Gastrocnemius medialis (tissue), 4 donors: ENCODE results near the gene LDLRAD4. TPM values are rescaled to one million over a fixed set of nuclear protein-coding genes. Genes with fewer than 3 reads are reported as not detected.

Source experiments
- ATAC-seq, 2 donors: fragments of 150-250 bp; one replicate each; pipeline ENCODE4 v1.9.1; 2016
- DNase-seq, 2 donors: peaks; one replicate each; pipeline ENCODE4 v3.0.0-alpha.2; 2019
- H3K27ac ChIP-seq, 4 donors: fragments of 200-600 bp; sonication (generic); 1 replicate in 1 of 4; 2 replicates in 3 of 4; pipeline ENCODE4 v1.5.1; 2016 to 2018; ENCODE audit warnings: mild to moderate bottlenecking in 2 of 4, moderate library complexity in 1 of 4
- H3K27me3 ChIP-seq, 3 donors: fragments of 200-600 bp; sonication (generic) in 2 of 3; 1 replicate in 1 of 3; 2 replicates in 2 of 3; pipeline versions ENCODE4 v1.5.1 to v1.6.0; 2016 to 2019; ENCODE audit warnings: mild to moderate bottlenecking in 1 of 3, moderate library complexity in 1 of 3
- H3K36me3 ChIP-seq, 2 donors: fragments of 200-600 bp; sonication (generic) in 1 of 2; one replicate each; pipeline ENCODE4 v1.5.1; 2017 to 2018
- H3K4me1 ChIP-seq, 2 donors: fragments of 200-600 bp; sonication (generic) in 1 of 2; one replicate each; pipeline ENCODE4 v1.5.1; 2016 to 2017; ENCODE audit warnings: mild to moderate bottlenecking in 2 of 2
- H3K4me3 ChIP-seq, 4 donors: fragments of 200-600 bp; sonication (generic) in 3 of 4; 1 replicate in 1 of 4; 2 replicates in 3 of 4; pipeline ENCODE4 v1.5.1; 2016 to 2019; ENCODE audit warnings: mild to moderate bottlenecking in 2 of 4
- H3K9me3 ChIP-seq, 3 donors: fragments of 200-600 bp; sonication (generic) in 2 of 3; 1 replicate in 1 of 3; 2 replicates in 2 of 3; pipeline ENCODE4 v1.5.1; 2016 to 2019
- POLR2A ChIP-seq, 2 donors: fragments of 450-650 bp; IDR thresholded peaks; one replicate each; pipeline ENCODE4 v1.6.1; 2017; ENCODE audit warnings: antibody characterized with exemption in 2 of 2, mild to moderate bottlenecking in 2 of 2, moderate library complexity in 2 of 2
- in situ Hi-C, 4 donors: fragments of 200-750 bp; cut with MboI; loops; one replicate each; pipeline versions ENCODE4 v1.15.0 to v1.8.0; 2017; ENCODE audit warnings: low sequenced_read_pairs in 4 of 4
- intact Hi-C: fragments of 100-400 bp; cut with DNase I; formaldehyde crosslinking; loops from one replicate; pipeline ENCODE4 v1.15.1; 2023; ENCODE audit warnings: low total_unique reads
- total RNA-seq, 4 donors: library from RNA; depleted of rRNA; stranded (reverse); fragments of >200 nt; gene quantifications; one replicate each; pipeline versions ENCODE4 v1.1.0 to v1.2.3, GENCODE V29; 2016
- TF ChIP-seq, protein P1 (sequence below), 5 experiments: fragments of 450-650 bp in 3 of 5; fragments of 200-600 bp in 2 of 5; sonication (generic) in 2 of 5; IDR thresholded peaks in 4 of 5; conservative IDR thresholded peaks in 1 of 5; 1 replicate in 4 of 5; 2 replicates in 1 of 5; pipeline ENCODE4 v1.5.1; 2016 to 2019; ENCODE audit warnings: antibody characterized with exemption in 5 of 5, mild to moderate bottlenecking in 3 of 5, moderate library complexity in 3 of 5

The LDLRAD4 gene
- total RNA-seq, 4 donors from 2014 or later = 3.9 to 11.1 (median 6.5) TPM

DNA sequence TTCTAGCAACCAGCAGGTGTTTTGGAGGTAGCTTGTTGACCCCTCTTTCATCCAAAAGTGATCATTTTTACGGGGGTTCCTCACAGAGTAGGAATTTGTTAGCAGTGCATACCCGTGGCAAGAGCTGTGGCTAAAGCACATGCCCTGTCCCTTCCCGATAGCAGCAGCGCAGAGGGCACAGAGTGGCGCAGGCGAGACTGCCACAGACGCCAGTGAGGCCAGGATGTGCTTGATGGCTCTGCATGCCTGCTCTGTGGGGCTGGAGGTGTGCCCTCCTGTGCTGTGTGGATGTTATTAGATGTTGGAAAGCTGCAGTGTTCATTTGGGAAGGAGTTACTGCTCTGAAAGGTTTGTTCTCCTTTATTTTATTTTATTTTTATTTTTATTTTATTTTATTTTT lies 354.2 kb downstream of the LDLRAD4 start:
- Histone ChIP-seq H3K27me3 (no peaks in the 10 kb centered on the region), H3K4me1 (no peaks in the 10 kb centered on the region), H3K36me3 (no peaks in the 10 kb centered on the region), H3K9me3 (no peaks in the 10 kb centered on the region), H3K27ac (no peak overlapping the region), H3K4me3 (no peak overlapping the region)
- ATAC-seq = no peak
- intact Hi-C loops = no loop called here
- in situ Hi-C loops = loop anchor here in 1 of 4 donors (25.0 kb wide), 1 partner anchor 140 kb away; no protein-coding TSS in a partner anchor
- no peak for DNase-seq
- no peak for TF ChIP-seq POLR2A (IDR thresholded peaks at IDR 0.05)
- TF ChIP-seq, protein P1, sequence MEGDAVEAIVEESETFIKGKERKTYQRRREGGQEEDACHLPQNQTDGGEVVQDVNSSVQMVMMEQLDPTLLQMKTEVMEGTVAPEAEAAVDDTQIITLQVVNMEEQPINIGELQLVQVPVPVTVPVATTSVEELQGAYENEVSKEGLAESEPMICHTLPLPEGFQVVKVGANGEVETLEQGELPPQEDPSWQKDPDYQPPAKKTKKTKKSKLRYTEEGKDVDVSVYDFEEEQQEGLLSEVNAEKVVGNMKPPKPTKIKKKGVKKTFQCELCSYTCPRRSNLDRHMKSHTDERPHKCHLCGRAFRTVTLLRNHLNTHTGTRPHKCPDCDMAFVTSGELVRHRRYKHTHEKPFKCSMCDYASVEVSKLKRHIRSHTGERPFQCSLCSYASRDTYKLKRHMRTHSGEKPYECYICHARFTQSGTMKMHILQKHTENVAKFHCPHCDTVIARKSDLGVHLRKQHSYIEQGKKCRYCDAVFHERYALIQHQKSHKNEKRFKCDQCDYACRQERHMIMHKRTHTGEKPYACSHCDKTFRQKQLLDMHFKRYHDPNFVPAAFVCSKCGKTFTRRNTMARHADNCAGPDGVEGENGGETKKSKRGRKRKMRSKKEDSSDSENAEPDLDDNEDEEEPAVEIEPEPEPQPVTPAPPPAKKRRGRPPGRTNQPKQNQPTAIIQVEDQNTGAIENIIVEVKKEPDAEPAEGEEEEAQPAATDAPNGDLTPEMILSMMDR (IDR thresholded peaks at IDR 0.05 in 4 of 5, conservative IDR thresholded peaks at IDR 0.05 in 1 of 5) = no peak

DNA sequence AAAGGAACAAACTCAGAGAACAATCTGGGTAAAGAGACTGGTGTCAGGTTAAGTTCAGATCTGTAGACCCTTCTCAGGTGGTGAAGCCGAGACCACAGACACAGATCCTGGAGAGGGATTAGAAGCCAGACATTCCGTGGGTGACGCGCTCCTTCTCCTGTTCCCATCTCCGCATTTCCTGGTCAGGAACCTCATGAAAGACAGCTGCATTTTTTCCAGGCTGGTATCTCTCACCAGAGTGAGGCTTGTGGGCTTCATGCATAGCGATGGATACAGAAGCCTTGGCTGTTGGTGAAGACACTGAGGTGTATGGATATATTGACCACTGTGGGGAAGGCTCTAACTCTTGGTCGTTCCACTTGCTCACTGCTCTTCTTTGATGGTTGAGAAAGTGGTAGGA lies 355.2 kb downstream of the LDLRAD4 start:
- Histone ChIP-seq H3K4me3 (no peak overlapping the region), H3K36me3 (no peaks in the 10 kb centered on the region), H3K4me1 (no peaks in the 10 kb centered on the region), H3K9me3 (no peaks in the 10 kb centered on the region), H3K27me3 (no peaks in the 10 kb centered on the region), H3K27ac (no peak overlapping the region)
- no peak for ATAC-seq
- intact Hi-C loops (no loop called here), in situ Hi-C loops (loop anchor here in 1 of 4 donors (25.0 kb wide), 1 partner anchor 139 kb away; no protein-coding TSS in a partner anchor)
- TF ChIP-seq, protein P1 (IDR thresholded peaks at IDR 0.05 in 4 of 5, conservative IDR thresholded peaks at IDR 0.05 in 1 of 5) = no peak
- DNase-seq = no peak

DNA sequence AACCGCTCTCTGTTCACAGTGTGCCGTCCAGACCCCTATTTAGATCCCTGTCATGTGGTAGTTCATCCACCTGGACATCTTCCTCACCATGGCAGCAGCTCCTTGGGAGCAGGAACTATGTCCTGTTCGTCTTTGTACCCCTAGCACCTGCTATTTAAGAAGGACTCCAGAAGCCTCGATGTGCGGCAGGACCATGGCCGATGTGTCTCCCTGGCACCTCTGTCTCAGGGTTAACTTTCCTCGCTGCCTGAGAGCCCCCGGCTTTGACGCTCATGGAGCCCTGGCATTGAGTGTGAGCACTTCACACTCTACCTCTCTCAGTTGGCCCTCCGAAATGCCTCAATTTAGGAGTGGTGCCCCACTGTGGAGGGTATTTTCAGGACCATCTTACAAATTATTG lies 355.8 kb downstream of the LDLRAD4 start:
- in situ Hi-C loops = loop anchor here in 1 of 4 donors (25.0 kb wide), 1 partner anchor 138 kb away; no protein-coding TSS in a partner anchor
- H3K9me3 ChIP-seq = no peaks in the 10 kb centered on the region
- no peak for DNase-seq
- H3K27me3 ChIP-seq = no peaks in the 10 kb centered on the region
- TF ChIP-seq POLR2A (IDR thresholded peaks at IDR 0.05) = no peak
- TF ChIP-seq, protein P1 (IDR thresholded peaks at IDR 0.05 in 4 of 5, conservative IDR thresholded peaks at IDR 0.05 in 1 of 5) = no peak
- no peak for ATAC-seq
- no peak overlapping the region for H3K27ac ChIP-seq
- H3K4me1 ChIP-seq = no peaks in the 10 kb centered on the region
- intact Hi-C loops = no loop called here
- H3K36me3 ChIP-seq = no peaks in the 10 kb centered on the region
- H3K4me3 ChIP-seq = no peak overlapping the region

DNA sequence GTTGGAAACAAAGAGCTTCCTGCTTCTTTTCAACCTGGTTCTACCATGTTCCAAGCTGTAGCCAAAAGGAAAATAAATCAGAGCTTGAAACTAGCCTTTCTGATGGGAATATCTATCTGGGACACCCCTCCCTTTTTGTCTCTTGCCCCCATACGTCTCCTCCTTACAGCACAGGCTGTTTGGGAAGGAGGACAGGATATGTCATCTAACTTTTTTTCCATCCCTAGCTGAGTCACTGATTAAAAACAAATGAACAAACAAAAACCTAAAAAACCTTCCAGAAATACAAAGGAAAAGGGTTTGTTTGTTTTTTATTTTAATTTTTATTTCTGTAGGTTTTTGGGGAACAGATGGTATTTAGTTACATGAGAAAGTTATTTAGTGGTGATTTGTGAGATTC lies 356.2 kb downstream of the LDLRAD4 start:
- Histone ChIP-seq H3K4me1 (peaks cover 0 to under 1% of the 10 kb centered on the region in 2 donors), H3K9me3 (no peaks in the 10 kb centered on the region), H3K36me3 (no peaks in the 10 kb centered on the region), H3K4me3 (no peak overlapping the region), H3K27me3 (no peaks in the 10 kb centered on the region), H3K27ac (no peak overlapping the region)
- in situ Hi-C loops = loop anchor here in 1 of 4 donors (25.0 kb wide), 1 partner anchor 138 kb away; no protein-coding TSS in a partner anchor
- ATAC-seq (no peak), DNase-seq (no peak)
- intact Hi-C loops = no loop called here
- TF ChIP-seq, protein P1 (IDR thresholded peaks at IDR 0.05 in 4 of 5, conservative IDR thresholded peaks at IDR 0.05 in 1 of 5) = no peak
- no peak for TF ChIP-seq POLR2A (IDR thresholded peaks at IDR 0.05)

DNA sequence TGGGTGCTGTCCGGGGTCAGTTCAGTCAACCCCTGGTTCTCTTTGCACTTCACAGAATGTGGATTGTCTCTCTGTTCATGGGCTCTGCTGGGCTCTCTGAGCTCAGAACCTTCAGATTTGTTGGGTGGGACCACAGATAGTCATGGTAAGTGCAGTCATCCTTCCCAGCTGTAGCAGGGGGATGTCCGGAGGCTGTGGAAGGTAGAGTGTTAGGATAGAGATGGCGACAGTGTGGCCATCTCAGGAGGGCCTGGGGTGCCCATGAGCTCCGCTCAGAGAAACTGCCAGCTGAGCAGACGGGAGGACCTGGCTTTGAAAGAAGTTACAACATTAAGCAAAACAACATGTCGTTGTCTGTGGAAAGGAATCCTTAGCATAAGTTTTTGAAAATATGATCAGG lies 358.0 kb downstream of the LDLRAD4 start:
- TF ChIP-seq, protein P1 (IDR thresholded peaks at IDR 0.05 in 4 of 5, conservative IDR thresholded peaks at IDR 0.05 in 1 of 5) = no peak
- TF ChIP-seq POLR2A (IDR thresholded peaks at IDR 0.05) = no peak
- intact Hi-C loops = no loop called here
- H3K27ac ChIP-seq = no peak overlapping the region
- ATAC-seq = no peak
- H3K36me3 ChIP-seq = no peaks in the 10 kb centered on the region
- H3K9me3 ChIP-seq = no peaks in the 10 kb centered on the region
- in situ Hi-C loops = no loop called here
- H3K27me3 ChIP-seq = no peaks in the 10 kb centered on the region
- H3K4me3 ChIP-seq = no peak overlapping the region
- no peak for DNase-seq
- H3K4me1 ChIP-seq = peaks cover 3 to 7% of the 10 kb centered on the region in 2 donors
